AG04450 (cell line): Measurements from ENCODE around the gene CYB561D1. TPM values are rescaled to one million over a fixed set of nuclear protein-coding genes. Genes with fewer than 3 reads are reported as not detected.

ENCODE experiments used
- CTCF ChIA-PET: fragments of 300-600, 350-600 bp; formaldehyde crosslinking; extraction: SDS; loops from one replicate; lab custom pipeline; 2022; ENCODE audit warnings: antibody characterized with exemption, inconsistent platforms; lab: Charles Lee
- POLR2A ChIA-PET: fragments of 350-600 bp; formaldehyde crosslinking; extraction: SDS; loops from one replicate; lab custom pipeline; 2021; ENCODE audit warnings: antibody characterized with exemption, inconsistent platforms; lab: Yijun Ruan, JAX
- DNase-seq: peaks from one replicate; pipeline ENCODE4 v3.0.0-alpha.2; 2011; ENCODE audit warnings: low read depth, low spot score
- H3K27ac ChIP-seq: one replicate; pipeline ENCODE4 v1.5.1; 2012; ENCODE audit warnings: low read depth, low read length, control low read depth
- H3K27me3 ChIP-seq: one replicate; pipeline ENCODE4 v1.6.0; 2012; ENCODE audit warnings: low read length; ENCODE audit not compliant: control insufficient read depth, insufficient read depth
- H3K4me3 ChIP-seq: 2 replicates; pipeline ENCODE4 v1.5.1; 2011; ENCODE audit warnings: mild to moderate bottlenecking, low read depth, low read length, control low read depth
- H3K9me3 ChIP-seq: 2 replicates; pipeline ENCODE4 v1.5.1; 2012; ENCODE audit warnings: low read length; ENCODE audit not compliant: control insufficient read depth, insufficient read depth
- CTCF ChIP-seq: IDR thresholded peaks from 2 replicates; pipeline ENCODE4 v1.5.1; 2011; ENCODE audit warnings: low read depth, low read length, control low read depth, inconsistent platforms
- polyA plus RNA-seq: library from polyadenylated mRNA; depleted of rRNA; stranded (reverse); fragments of >200 nt; gene quantifications from 2 replicates; pipeline ENCODE4 v1.2.3, GENCODE V29; 2011

The CYB561D1 gene
- polyA plus RNA-seq, 1 experiment, result 5.4 TPM

DNA sequence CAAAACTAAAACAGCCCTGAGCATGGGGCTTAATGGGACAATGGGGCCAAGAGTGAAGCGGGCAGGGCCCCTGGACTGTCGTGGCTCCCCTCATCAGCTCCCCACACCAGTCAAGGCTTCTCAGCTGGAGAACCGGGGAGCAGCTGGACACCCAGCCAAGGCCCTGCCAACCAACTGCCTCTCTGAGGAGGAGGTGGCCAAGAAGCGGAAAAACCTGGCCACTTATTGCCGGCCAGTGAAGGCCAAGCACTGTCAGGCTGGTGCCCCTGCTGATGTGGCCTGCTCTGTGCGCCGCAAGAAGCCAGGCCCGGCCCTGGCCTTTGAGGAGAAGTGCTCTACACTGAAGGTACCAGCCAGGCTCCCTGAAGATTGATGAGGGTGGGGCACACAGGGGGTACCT, 2.5 kb upstream of the CYB561D1 start:
- Histone ChIP-seq H3K27me3 (no peaks in the 10 kb centered on the region), H3K4me3 (no peak overlapping the region), H3K27ac (no peak overlapping the region), H3K9me3 (no peaks in the 10 kb centered on the region; the same call in 1 of the 2 replicates)
- ChIA-PET CTCF (interaction anchor here (0.7 to 37.0 kb wide), 21 partner anchors 8 to 290 kb away, joined by 3 to 1351 read pairs (median 6); partner anchors contain the start of genes AMIGO1, GPR61 and PSMA5), POLR2A (interaction anchor here (1.1 kb wide), 1 partner anchor 42 kb away, joined by 9 read pairs; no protein-coding TSS in a partner anchor)
- no peak for TF ChIP-seq CTCF
- no peak for DNase-seq

DNA sequence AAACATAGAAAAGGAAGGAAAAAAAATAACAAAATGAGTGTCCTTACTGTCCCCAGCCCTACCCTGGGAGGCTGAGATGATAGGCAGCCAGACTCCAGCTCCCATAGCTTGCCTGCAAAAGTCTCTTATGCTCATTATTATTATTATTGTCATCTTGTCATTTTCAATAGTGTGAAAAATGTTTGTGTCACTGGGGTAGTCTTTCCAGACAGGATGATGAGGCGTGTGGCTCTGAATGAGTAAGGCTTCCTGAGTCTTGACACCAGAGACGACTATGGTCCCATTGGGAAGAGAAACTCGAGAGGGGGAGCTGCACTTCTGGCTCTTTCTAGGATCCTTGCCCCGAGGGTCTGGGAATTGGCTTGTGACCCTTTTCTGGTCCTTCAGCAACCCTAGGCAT, 1.1 kb upstream of the CYB561D1 start:
- ChIA-PET POLR2A (no interaction called here), CTCF (interaction anchor here (0.9 to 37.0 kb wide), 10 partner anchors 9 to 60 kb away, joined by 3 to 1351 read pairs (median 5); partner anchors contain the start of genes ATXN7L2 and GPR61)
- Histone ChIP-seq H3K27me3 (no peaks in the 10 kb centered on the region), H3K27ac (no peak overlapping the region), H3K4me3 (no peak overlapping the region), H3K9me3 (no peaks in the 10 kb centered on the region; the same call in 1 of the 2 replicates)
- TF ChIP-seq CTCF, result no peak
- no peak for DNase-seq

- Histone ChIP-seq H3K9me3 (no peaks in the 10 kb centered on the region; the same call in 1 of the 2 replicates), H3K4me3 (no peak overlapping the region), H3K27me3 (no peaks in the 10 kb centered on the region), H3K27ac (peak overlapping the region; percentile 11)
- TF ChIP-seq CTCF, result no peak
- DNase-seq, result no peak
- POLR2A ChIA-PET, result interaction anchor here (0.5 to 0.7 kb wide), 2 partner anchors 43 to 46 kb away, joined by 3 to 4 read pairs; no protein-coding TSS in a partner anchor
- CTCF ChIA-PET, result interaction anchor here (0.6 to 37.0 kb wide), 19 partner anchors 9 to 280 kb away, joined by 3 to 1351 read pairs (median 5); partner anchors contain the start of genes AMIGO1, ATXN7L2 and GPR61
Observed at GRCh38 chr1:109493227-109493626, 667 bp upstream of the CYB561D1 start.

DNA sequence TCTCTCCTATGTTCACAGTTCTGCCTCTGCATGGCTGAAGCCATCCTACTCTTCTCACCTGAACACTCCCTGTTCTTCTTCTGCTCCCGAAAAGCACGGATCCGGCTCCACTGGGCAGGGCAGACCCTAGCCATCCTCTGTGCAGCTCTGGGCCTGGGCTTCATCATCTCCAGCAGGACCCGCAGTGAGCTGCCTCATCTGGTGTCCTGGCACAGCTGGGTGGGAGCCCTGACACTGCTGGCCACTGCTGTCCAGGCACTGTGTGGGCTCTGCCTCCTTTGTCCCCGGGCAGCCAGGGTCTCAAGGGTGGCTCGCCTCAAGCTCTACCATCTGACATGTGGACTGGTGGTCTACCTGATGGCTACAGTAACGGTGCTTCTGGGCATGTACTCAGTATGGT, 1.8 kb downstream of the CYB561D1 start:
- CTCF ChIA-PET, result interaction anchor here (37.0 kb wide), 1 partner anchor 39 kb away, joined by 1351 read pairs; the partner anchor contains the start of gene GPR61
- H3K4me3 ChIP-seq, result no peak overlapping the region
- POLR2A ChIA-PET, result no interaction called here

More for the DNA sequence above, 1.8 kb downstream of the CYB561D1 start:
- no peak for DNase-seq
- no peaks in the 10 kb centered on the region for H3K27me3 ChIP-seq
- no peak for TF ChIP-seq CTCF
- no peak overlapping the region for H3K27ac ChIP-seq
- H3K9me3 ChIP-seq, result no peaks in the 10 kb centered on the region; the same call in 1 of the 2 replicates
